Measurements from ENCODE around the gene CSRP1. TPM values are rescaled to one million over a fixed set of nuclear protein-coding genes. Genes with fewer than 3 reads are reported as not detected.

The CSRP1 gene
- total and polyA plus RNA-seq, 2 of the 13 experiments (the other 11 are each of a cell fraction or from before 2014, with no cell fraction given) = 17.7 to 68.9 TPM

- Histone ChIP-seq H3K9ac (ENCODE audit: insufficient read depth, low read depth, low read length) (no peak overlapping the region), H3K9me3 (ENCODE audit: low read length) (no peaks in the 10 kb centered on the region), H3K27ac (ENCODE audit: extremely low read length, insufficient read depth, low read length) (no peak overlapping the region), H3K4me1 (ENCODE audit: insufficient read depth, low read length) (peaks cover 8% of the 10 kb centered on the region; the same call in 1 of the 2 replicates), H2AFZ (ENCODE audit: low read length) (no peak overlapping the region), H3K4me3 (replicated peaks in 1 of 3; ENCODE audit: insufficient read depth in 1 of 3, low read depth in 2 of 3, low read length in 3 of 3) (no peak overlapping the region), H3K79me2 (ENCODE audit: insufficient read depth, low read length) (no peaks in the 10 kb centered on the region), H3K27me3 (ENCODE audit: control insufficient read depth in 1 of 2, insufficient read depth in 2 of 2, low read length in 2 of 2) (peaks cover 4 to 29% of the 10 kb centered on the region in 2 experiments; a peak in 3 of 5 replicates), H3K36me3 (replicated peaks in 1 of 2; ENCODE audit: control insufficient read depth in 1 of 2, insufficient read depth in 2 of 2, low read length in 2 of 2) (no peaks in the 10 kb centered on the region), H4K20me1 (ENCODE audit: insufficient read depth, low read length) (no peaks in the 10 kb centered on the region), H3K4me2 (ENCODE audit: low read depth, low read length) (no peak overlapping the region)
- 6% methylated on average over 6 of the region's 6 CpGs for WGBS (ENCODE audit: low lambda C conversion rate)
- intact Hi-C loops (cut with micrococcal nuclease; ENCODE audit: unreplicated experiment) (no loop called here), in situ Hi-C loops (cut with HindIII; ENCODE audit: extremely low pct_ligation_motif_present, low pct_unique_long_range_greater_than_20kb) (no loop called here)
- ATAC-seq = no peak
- FAIRE-seq = no peak
- DNase-seq (ENCODE audit: low spot score) = no peak
- no TSS peak for BruUV-seq (replicated peaks)
- ChIA-PET POLR2A (no interaction called here), CTCF (ENCODE audit: low intra/inter-chr PET ratio, low total read pairs) (no interaction called here)
- TF ChIP-seq DMAP1 (CRISPR knock-in tag; IDR thresholded peaks at IDR 0.05) = no peak
- no peak for TF ChIP-seq ZBTB34 (CRISPR knock-in tag; IDR thresholded peaks at IDR 0.05)
- TF ChIP-seq TEAD3 (CRISPR knock-in tag; optimal IDR thresholded peaks at IDR 0.05; ENCODE audit: borderline replicate concordance) = no peak
- no peak for TF ChIP-seq HDAC6 (IDR thresholded peaks at IDR 0.05; ENCODE audit: low read depth, low read length)
- TF ChIP-seq AGO2 (optimal IDR thresholded peaks at IDR 0.05; ENCODE audit: low read depth, low read length) = no peak
- TF ChIP-seq TAF1 (CRISPR knock-in tag; IDR thresholded peaks at IDR 0.05) = no peak
- no peak for TF ChIP-seq CEBPZ (IDR thresholded peaks at IDR 0.05; ENCODE audit: low read length)
- no peak for TF ChIP-seq HES4 (CRISPR knock-in tag; IDR thresholded peaks at IDR 0.05; ENCODE audit: borderline replicate concordance)
- TF ChIP-seq POLR2A (IDR thresholded peaks at IDR 0.05; ENCODE audit: insufficient read depth in 1 of 2, low read depth in 2 of 2, low read length in 2 of 2) = no peak
- no peak for TF ChIP-seq BCL3 (CRISPR knock-in tag; IDR thresholded peaks at IDR 0.05)
- no peak for TF ChIP-seq ZSCAN12 (CRISPR knock-in tag; IDR thresholded peaks at IDR 0.05)
- no peak for TF ChIP-seq MTF1 (CRISPR knock-in tag; IDR thresholded peaks at IDR 0.05)
- TF ChIP-seq ZNF17 (CRISPR knock-in tag; IDR thresholded peaks at IDR 0.05) = no peak
- TF ChIP-seq ZNF264 (CRISPR knock-in tag; IDR thresholded peaks at IDR 0.05) = no peak
- TF ChIP-seq ZNF768 (CRISPR knock-in tag; IDR thresholded peaks at IDR 0.05) = no peak
- no peak for TF ChIP-seq ZSCAN30 (CRISPR knock-in tag; IDR thresholded peaks at IDR 0.05)
- no peak for TF ChIP-seq ZNF354B (CRISPR knock-in tag; IDR thresholded peaks at IDR 0.05)
- no peak for TF ChIP-seq CREB3 (CRISPR knock-in tag; IDR thresholded peaks at IDR 0.05)
- TF ChIP-seq ZBTB42 (CRISPR knock-in tag; IDR thresholded peaks at IDR 0.05) = no peak
These were observed 73.3 kb downstream of the CSRP1 start for GRCh38 chr1:201433609-201434008.
